RWPE1 (cell line): ENCODE data around the gene DNAH1.
"Not testable (repeated sequence)": the region's sequence is repeated elsewhere in the genome, so short reads cannot be mapped to it uniquely, and the experiment has no call there.

Experiments used
- CTCF ChIA-PET: fragments of 350-600 bp; sonication (Branson Sonifier 250); formaldehyde crosslinking; extraction: SDS; loops from one replicate; lab custom pipeline; 2021; lab: Yijun Ruan, JAX
- POLR2A ChIA-PET: fragments of 400-600 bp; formaldehyde crosslinking; extraction: SDS; loops from one replicate; lab custom pipeline; 2020; ENCODE audit warnings: antibody characterized with exemption; ENCODE audit not compliant: low non-redundant PET; lab: Yijun Ruan, JAX
- DNase-seq: peaks from one replicate; pipeline ENCODE4 v3.0.0; 2012; ENCODE audit warnings: low spot score
- H3K27ac ChIP-seq: fragments of 450-650 bp; 2 replicates; pipeline ENCODE4 v1.5.1; 2017
- TF ChIP-seq, protein P1 (sequence below): fragments of 450-650 bp; conservative IDR thresholded peaks from 2 replicates; pipeline ENCODE4 v1.5.1; 2017; ENCODE audit warnings: low read depth, mild to moderate bottlenecking

DNAH1 gene

DNA sequence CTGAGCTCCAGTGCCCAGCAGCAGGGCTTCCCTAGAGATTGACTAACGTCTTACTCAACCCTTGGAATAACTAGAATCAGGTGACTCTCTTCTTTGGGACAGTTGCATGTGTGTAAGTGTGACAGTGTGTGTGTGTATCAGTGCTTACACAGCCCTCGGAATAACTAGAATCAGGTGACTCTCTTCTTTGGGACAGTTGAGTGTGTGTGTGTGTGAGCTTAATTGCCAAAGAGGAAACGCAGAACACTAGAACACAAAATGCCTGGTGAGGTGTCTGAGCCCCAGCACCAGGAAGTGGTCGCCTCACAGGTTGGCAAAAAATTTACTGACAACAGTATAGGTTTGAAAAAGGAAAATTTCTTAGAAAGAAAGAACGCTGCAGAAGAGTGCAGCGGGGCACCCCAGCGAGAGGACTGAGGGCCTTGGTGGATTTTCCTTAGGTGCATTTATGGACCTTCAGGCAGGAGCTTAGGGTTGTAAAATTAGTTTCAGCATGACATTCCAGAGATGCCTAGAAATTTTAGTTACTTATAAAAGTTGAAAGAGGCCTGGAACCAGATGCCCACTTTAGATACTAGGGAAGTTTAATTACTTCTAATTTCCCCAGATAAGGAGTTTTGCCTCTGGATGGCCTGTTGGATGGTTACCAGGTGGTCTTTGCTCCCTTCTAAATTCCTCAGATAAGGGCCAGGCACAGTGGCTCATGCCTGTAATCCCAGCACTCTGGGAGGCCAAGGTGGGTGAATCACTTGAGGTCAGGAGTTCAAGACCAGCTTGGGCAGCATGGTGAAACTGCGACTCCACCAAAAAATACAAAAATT, 33.9 kb upstream of the DNAH1 start:
- H3K27ac ChIP-seq = no peak overlapping the region
- POLR2A ChIA-PET = no interaction called here
- DNase-seq = no peak
- TF ChIP-seq, protein P1, sequence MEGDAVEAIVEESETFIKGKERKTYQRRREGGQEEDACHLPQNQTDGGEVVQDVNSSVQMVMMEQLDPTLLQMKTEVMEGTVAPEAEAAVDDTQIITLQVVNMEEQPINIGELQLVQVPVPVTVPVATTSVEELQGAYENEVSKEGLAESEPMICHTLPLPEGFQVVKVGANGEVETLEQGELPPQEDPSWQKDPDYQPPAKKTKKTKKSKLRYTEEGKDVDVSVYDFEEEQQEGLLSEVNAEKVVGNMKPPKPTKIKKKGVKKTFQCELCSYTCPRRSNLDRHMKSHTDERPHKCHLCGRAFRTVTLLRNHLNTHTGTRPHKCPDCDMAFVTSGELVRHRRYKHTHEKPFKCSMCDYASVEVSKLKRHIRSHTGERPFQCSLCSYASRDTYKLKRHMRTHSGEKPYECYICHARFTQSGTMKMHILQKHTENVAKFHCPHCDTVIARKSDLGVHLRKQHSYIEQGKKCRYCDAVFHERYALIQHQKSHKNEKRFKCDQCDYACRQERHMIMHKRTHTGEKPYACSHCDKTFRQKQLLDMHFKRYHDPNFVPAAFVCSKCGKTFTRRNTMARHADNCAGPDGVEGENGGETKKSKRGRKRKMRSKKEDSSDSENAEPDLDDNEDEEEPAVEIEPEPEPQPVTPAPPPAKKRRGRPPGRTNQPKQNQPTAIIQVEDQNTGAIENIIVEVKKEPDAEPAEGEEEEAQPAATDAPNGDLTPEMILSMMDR = no peak
- CTCF ChIA-PET = interaction anchor here (0.8 kb wide), 1 partner anchor 50 kb away, joined by 4 read pairs; no protein-coding TSS in a partner anchor

DNA sequence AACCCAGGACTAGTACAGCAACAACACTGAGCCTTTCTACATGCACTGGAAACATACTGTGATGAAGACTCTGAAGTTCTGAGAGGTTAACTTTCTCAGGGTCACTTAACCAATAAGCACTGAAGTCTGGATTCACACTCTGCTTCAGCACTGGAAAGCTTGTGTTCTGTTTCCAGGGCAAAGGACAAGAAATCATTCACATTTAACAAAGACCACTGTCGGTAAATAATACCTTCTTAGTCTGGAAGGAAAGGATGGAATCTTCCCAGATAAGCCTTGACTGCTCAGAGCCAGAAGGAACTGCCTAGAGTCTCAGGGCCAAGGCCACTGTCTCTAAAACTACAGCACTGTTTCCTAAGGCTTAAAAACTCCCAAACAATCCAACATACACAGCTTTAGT, 32.8 kb upstream of the DNAH1 start:
- DNase-seq = no peak
- CTCF ChIA-PET = no interaction called here
- TF ChIP-seq, protein P1 = no peak
- POLR2A ChIA-PET = no interaction called here
- no peak overlapping the region for H3K27ac ChIP-seq

DNA sequence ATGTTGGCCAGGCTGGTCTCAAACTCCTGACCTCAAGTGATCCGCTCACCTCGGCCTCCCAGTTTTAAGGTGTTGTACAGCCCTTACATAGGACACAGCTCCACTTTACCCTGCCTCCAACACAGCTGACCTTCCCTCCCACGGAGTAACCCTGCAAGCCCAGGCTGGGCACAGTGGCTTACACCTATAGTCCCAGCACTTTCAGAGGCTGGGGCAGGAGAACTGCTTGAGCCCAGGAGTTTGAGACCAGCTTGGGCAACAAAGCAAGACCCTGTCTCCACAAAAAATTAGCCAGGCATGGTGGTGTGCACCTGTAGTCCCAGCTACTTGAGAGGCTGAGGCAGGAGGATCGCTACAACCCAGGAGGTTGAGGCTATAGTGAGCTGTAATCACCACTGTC, 32.1 kb upstream of the DNAH1 start:
- DNase-seq, H3K27ac ChIP-seq, POLR2A ChIA-PET: not testable (repeated sequence)
- CTCF ChIA-PET = interaction anchor here (0.6 kb wide), 1 partner anchor 350 kb away, joined by 4 read pairs; no protein-coding TSS in a partner anchor

DNA sequence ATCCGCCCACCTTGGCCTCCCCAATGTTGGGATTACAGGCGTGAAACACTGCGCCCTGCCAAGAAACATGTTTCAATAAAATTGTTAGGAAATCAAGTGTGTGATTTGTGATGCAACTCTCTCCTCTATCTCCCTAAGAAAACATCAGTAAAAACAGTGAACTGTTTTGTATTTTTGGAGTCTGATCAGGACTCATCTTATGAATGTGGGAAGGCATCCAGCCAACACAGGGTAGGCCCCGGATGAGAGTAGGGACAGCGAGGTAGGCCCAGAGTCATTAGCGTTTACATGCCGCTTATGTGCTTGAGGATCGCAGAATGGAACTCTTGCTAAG, 29.4 kb upstream of the DNAH1 start:
- ChIA-PET POLR2A (no interaction called here), CTCF (interaction anchor here (1.4 kb wide), 1 partner anchor 8 kb away, joined by 5 read pairs; the partner anchor contains the start of gene WDR82)
- TF ChIP-seq, protein P1 = no peak
- no peak for DNase-seq
- peak overlapping the region; percentile 99 for H3K27ac ChIP-seq

DNA sequence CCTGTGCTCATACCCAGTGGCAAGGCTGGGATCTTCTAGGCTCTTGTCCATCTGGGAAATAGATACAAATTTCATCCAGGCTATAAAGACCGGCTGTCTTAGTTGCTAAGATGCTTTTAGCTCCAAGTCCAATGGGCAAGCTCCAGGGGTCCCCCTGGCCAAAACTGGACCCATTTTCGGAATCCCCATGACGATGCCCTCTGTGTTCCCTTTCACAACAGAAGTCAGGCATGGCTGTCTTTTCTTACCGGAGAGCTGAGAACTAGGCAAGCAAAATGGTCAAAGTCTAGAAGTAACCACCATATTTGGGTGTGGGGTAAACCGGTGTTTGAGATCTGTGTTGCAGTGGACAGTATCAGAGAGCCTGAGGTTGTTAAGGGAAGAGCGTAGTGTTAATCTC, 27.4 kb upstream of the DNAH1 start:
- peak overlapping the region; percentile 99 for H3K27ac ChIP-seq
- ChIA-PET POLR2A (interaction anchor here (0.7 kb wide), 1 partner anchor 51 kb away, joined by 4 read pairs; no protein-coding TSS in a partner anchor), CTCF (interaction anchor here (1.1 kb wide), 1 partner anchor 9 kb away, joined by 3 read pairs; no protein-coding TSS in a partner anchor)
- TF ChIP-seq, protein P1 = no peak
- no peak for DNase-seq

DNA sequence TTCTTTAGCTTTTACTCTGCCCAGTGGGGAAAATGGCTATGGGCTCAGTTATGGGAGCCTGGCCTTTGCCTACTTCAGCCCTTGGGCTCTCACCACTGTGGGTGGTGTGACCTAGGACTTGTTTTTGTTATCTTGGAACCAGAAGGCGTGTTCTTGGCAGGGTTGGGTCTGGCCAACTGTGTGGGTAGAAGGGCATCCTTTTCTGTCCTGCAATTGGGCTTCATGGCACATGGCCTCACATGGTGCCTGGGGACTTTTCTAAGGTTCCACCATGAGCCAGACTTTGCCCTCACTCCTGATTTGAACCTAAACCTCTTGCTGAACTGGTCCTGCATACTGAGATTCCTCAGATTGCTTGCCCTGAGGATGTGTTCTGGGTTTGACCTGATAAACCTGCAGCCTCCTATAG, 26.8 kb upstream of the DNAH1 start:
- POLR2A ChIA-PET = interaction anchor here (0.7 kb wide), 1 partner anchor 51 kb away, joined by 4 read pairs; no protein-coding TSS in a partner anchor
- CTCF ChIA-PET = interaction anchor here (1.1 kb wide), 1 partner anchor 9 kb away, joined by 3 read pairs; no protein-coding TSS in a partner anchor

More for the DNA sequence above, 26.8 kb upstream of the DNAH1 start:
- DNase-seq = no peak
- peak overlapping the region; percentile 4; the same call in 1 of the 2 replicates for H3K27ac ChIP-seq
- TF ChIP-seq, protein P1 = no peak
